ENCODE data around the gene COPG2.
"Not testable (repeated sequence)": the region's sequence is repeated elsewhere in the genome, so short reads cannot be mapped to it uniquely, and the experiment has no call there.

Gene COPG2

DNA sequence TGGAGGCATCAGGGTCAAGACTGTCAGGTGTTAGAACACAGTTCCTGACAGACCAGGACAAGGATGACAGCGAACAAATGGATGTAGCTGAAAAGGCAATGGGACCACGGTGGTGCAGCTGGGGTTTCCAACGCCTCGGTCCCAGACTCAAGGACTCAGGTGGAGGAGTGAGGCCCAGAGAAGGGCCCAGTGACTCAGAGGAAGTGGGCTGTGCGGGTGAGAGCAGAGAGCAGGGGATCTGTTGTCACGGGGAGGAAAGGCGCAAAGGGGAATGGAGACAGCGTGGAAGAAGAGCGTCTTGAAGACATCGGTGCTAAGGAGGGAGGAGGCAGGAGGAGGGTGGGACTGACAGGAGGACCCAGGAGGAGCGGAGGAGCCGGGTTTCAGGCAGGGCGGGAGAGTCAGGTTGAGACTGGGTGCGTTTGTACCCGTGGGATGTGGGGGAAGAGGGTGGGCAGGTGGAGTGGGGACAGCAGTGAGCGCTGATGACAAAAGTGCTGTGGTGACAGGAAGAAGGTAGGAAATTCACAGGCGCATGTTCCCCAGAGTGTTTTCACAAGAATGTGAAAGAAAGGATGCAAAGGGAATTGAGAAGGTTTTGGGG is 140.7 kb downstream of the COPG2 start:
- in situ Hi-C loops (cut with MboI; ENCODE audit: low sequenced_read_pairs): not testable (repeated sequence)

DNA sequence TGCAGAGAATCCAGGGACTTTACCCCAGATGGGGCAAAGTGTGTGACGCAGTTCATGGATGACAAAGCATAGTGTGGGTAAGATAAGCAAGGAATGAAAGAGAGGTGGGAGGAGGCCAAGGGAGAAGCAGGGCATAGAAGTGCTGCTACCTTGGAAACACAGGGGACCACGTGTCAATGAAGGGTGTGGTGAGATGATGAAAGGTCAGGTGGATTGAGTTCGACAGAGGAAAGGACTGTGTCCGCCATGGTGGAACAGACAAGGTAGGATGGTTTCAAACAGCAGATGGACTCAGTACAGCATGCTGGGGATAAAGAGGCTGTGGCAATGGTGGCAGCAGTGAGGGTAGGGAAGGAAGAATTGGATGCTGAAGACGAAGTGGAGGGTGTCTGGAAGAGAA is 143.9 kb downstream of the COPG2 start:
- peaks cover 4% of the 10 kb centered on the region; the same call in 1 of the 2 replicates for H3K4me1 ChIP-seq
- H3K9me3 ChIP-seq: no peaks in the 10 kb centered on the region
- H3K27me3 ChIP-seq (ENCODE audit: low read depth): no peaks in the 10 kb centered on the region
- DNase-seq (ENCODE audit: low spot score in 2 of 2): no peak
- no peaks in the 10 kb centered on the region for H3K36me3 ChIP-seq (replicated peaks)
- no peak overlapping the region for H3K4me3 ChIP-seq
- in situ Hi-C loops (cut with MboI; ENCODE audit: low sequenced_read_pairs): no loop called here

More for the DNA sequence above, 140.7 kb downstream of the COPG2 start:
- not testable (repeated sequence) for H3K27me3 ChIP-seq (ENCODE audit: low read depth); H3K9me3 ChIP-seq; H3K36me3 ChIP-seq (replicated peaks); H3K4me3 ChIP-seq; H3K4me1 ChIP-seq; DNase-seq (ENCODE audit: low spot score in 2 of 2)

DNA sequence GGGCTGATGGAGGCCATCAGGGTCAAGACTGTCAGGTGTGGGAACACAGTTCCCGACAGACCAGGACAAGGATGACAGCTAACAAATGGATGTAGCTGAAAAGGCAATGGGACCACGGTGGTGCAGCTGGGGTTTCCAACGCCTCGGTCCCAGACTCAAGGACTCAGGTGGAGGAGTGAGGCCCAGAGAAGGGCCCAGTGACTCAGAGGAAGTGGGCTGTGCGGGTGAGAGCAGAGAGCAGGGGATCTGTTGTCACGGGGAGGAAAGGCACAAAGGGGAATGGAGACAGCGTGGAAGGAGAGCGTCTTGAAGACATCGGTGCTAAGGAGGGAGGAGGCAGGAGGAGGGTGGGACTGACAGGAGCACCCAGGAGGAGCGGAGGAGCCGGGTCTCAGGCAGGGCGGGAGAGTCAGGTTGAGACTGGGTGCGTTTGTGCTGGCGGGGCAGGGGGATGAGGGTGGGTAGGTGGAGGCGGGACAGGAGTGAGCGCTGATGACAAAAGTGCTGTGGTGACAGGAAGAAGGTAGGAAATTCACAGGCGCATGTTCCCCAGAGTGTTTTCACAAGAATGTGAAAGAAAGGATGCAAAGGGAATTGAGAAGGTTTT is 144.9 kb downstream of the COPG2 start:
- H3K4me3 ChIP-seq; in situ Hi-C loops (cut with MboI; ENCODE audit: low sequenced_read_pairs); DNase-seq (ENCODE audit: low spot score in 2 of 2); H3K36me3 ChIP-seq (replicated peaks); H3K27me3 ChIP-seq (ENCODE audit: low read depth); H3K4me1 ChIP-seq; H3K9me3 ChIP-seq: not testable (repeated sequence)

DNA sequence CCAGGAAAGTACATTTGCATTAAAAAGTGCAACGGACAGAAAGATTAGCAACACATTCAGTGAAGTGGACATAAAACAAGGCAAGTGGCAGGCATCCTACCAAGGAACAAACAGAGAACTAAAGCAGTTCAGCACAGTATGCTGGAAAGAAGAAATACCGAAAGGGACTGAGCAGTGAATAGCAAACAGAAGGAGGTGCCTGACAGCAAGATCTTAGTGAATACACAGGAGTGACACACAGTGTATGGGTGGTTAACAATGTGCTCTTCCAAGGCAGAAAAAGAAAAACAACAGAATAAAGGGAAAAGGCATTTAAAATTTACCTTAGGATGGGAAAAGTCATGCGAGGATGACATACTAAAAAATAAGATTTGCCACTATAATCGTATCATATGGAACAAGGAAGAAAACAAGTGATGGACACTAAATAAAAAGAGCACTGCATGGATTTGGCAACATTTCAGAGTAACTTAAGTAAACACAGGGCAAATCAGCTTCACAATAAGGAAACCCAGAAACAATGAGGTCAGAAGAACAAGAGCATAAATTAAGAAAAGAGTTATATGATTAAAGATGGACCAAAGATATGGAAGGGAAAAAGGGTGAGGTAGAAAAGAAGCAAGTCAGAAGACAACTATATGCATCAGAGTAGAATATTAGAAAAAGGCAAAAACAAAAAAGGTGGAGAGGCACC is 147.1 kb downstream of the COPG2 start:
- H3K4me3 ChIP-seq: no peak overlapping the region
- H3K9me3 ChIP-seq: no peaks in the 10 kb centered on the region
- peaks cover 4% of the 10 kb centered on the region; the same call in 1 of the 2 replicates for H3K4me1 ChIP-seq
- H3K36me3 ChIP-seq (replicated peaks): no peaks in the 10 kb centered on the region
- in situ Hi-C loops (cut with MboI; ENCODE audit: low sequenced_read_pairs): no loop called here
- no peaks in the 10 kb centered on the region for H3K27me3 ChIP-seq (ENCODE audit: low read depth)
- DNase-seq (ENCODE audit: low spot score in 2 of 2): no peak

DNA sequence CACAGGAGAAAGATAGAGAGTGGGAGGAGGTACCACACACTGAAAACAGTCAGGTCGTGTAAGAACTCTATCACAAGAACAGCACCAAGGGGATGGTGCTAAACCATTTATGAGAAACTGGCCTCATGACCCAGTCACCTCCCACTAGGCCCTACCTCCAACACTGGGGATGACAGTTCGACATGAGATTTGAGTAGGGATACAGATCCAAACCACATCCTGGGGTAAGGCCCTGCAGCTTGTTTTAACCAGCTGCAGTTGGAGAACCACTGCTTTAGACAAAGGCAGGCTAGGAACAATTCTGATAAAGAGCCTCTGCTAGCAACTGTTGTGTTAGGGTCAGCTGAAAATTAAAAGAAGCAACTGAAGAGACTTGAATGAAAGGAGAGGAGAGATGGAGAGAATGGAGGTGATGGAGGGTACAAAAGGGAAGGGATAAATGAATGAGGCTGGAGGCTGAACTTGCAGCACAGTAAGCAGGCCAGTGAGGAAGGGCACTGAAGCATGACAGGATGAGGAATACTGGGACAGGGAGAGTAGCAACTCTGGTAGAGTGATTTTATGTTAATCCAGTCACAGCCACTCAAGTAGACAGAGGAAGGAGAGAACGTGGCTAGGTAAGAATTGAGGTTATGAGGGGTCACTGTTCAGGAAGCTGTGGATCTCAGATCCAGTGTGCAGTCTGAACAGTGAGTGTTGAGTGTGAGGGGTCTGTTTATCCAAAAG is 153.1 kb downstream of the COPG2 start:
- Histone ChIP-seq H3K36me3 (replicated peaks) (no peaks in the 10 kb centered on the region), H3K4me1 (0 out of 2 replicates have a peak, but pooled peaks cover 3% of the 10 kb centered on the region), H3K27me3 (ENCODE audit: low read depth) (no peaks in the 10 kb centered on the region), H3K9me3 (no peaks in the 10 kb centered on the region), H3K4me3 (no peak overlapping the region)
- in situ Hi-C loops (cut with MboI; ENCODE audit: low sequenced_read_pairs): no loop called here
- no peak for DNase-seq (ENCODE audit: low spot score in 2 of 2)

DNA sequence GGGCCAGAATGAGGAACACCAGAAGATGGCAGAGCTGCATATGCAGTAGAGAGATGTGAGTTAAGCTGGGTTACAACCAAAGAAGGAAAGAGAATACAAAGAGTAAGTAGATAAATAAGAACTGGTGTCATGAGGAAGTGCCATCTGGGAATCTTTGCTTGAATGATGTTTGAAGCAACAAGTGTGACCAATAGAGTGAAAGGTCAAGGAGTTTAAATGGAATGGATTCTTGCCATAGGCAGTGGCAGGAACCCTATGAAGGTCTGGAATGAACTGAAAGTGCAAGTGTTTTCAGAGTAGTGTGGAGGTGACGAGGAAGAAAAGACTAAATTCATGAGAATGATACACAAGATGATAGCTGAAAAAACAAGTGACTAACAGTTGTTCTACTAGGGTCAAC is 155.1 kb downstream of the COPG2 start:
- Histone ChIP-seq H3K9me3 (no peaks in the 10 kb centered on the region), H3K36me3 (replicated peaks) (no peaks in the 10 kb centered on the region), H3K4me3 (no peak overlapping the region), H3K27me3 (ENCODE audit: low read depth) (no peaks in the 10 kb centered on the region), H3K4me1 (0 out of 2 replicates have a peak, but pooled peaks cover 3% of the 10 kb centered on the region)
- no peak for DNase-seq (ENCODE audit: low spot score in 2 of 2)
- in situ Hi-C loops (cut with MboI; ENCODE audit: low sequenced_read_pairs): no loop called here

DNA sequence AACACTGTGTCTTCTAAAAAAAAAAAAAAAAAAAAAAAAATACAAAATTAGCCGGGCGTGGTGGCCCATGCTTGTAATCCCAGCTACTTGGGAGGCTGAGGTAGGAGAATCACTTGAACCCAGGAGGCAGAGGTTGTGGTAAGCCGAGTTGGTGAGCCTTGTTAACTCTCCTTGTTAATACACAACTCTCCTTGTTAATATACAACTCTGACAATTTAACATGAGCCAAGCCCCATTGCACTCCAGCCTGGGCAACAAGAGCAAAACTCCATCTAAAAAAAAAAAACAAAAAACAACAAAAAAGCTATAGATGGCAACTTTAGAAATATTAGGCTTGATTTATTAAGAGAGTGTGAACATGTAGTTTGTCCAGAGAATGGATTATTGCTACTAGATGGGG is 156.5 kb downstream of the COPG2 start:
- in situ Hi-C loops (cut with MboI; ENCODE audit: low sequenced_read_pairs); DNase-seq (ENCODE audit: low spot score in 2 of 2); H3K4me1 ChIP-seq; H3K4me3 ChIP-seq; H3K9me3 ChIP-seq; H3K27me3 ChIP-seq (ENCODE audit: low read depth); H3K36me3 ChIP-seq (replicated peaks): not testable (repeated sequence)

DNA sequence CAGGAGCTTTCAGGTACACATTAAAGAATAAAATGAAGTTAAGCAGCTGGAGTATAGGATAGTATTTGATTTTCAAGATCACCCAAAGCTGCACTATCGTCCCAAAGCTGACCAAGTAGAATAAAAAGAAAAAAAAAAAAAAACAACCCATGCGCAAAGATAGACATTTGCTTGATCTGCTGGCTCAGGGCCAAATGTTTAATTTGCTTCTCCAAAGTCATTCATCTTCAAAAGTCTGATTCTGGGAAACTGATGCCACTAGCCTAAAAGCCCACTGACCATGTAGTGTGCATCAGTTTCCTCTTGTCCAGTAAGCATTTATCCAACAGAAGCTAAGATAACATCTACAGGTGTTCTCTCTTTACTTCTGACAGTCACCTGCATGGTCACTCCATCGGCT is 162.2 kb downstream of the COPG2 start:
- Histone ChIP-seq H3K36me3 (replicated peaks) (0 out of 2 replicates have a peak, but pooled peaks cover 2% of the 10 kb centered on the region), H3K9me3 (no peaks in the 10 kb centered on the region), H3K4me3 (no peak overlapping the region), H3K27me3 (ENCODE audit: low read depth) (no peaks in the 10 kb centered on the region), H3K4me1 (no peaks in the 10 kb centered on the region)
- in situ Hi-C loops (cut with MboI; ENCODE audit: low sequenced_read_pairs): no loop called here
- DNase-seq (ENCODE audit: low spot score in 2 of 2): no peak

DNA sequence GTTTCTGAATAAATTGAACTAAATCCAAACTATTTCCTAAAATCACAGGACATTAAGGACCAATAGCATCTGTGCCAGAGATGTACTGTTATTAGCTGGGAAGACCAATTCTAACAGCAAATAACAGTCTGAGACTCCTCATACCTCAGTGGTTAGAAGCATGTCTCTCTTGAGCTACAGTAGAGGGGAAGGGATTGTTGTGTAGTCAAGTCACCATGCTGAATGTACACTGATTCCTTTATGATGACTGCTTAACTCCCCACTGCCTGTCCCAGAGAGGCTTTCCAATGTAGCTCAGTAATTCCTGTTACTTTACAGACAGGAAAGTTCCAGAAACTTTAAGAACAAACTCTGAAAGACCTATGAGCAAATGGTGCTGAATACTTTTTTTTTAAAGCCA is 162.8 kb downstream of the COPG2 start:
- DNase-seq (ENCODE audit: low spot score in 2 of 2): no peak
- in situ Hi-C loops (cut with MboI; ENCODE audit: low sequenced_read_pairs): no loop called here
- no peaks in the 10 kb centered on the region for H3K4me1 ChIP-seq
- no peak overlapping the region for H3K4me3 ChIP-seq
- H3K27me3 ChIP-seq (ENCODE audit: low read depth): no peaks in the 10 kb centered on the region
- H3K36me3 ChIP-seq (replicated peaks): 0 out of 2 replicates have a peak, but pooled peaks cover 2% of the 10 kb centered on the region
- no peaks in the 10 kb centered on the region for H3K9me3 ChIP-seq

DNA sequence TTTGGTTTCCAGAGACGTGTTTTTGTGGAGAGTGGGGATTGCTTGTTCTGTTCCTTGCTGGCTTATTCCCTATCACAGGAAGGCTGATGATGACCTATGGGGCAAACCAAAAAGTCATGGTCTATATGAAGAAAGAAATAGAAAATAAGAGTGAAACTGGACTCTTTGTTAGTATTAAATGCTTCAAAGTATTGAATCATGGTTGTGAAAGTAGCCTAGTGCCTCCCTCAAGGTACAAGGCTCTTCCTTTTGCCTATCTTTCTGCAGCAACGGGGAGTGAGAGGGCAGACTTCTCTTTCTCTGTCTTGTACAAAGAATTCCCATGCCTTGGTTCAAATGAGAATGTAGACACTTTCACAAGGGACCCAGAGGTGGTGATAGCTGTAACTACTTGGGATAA is 167.6 kb downstream of the COPG2 start:
- Histone ChIP-seq H3K4me3 (no peak overlapping the region), H3K27me3 (ENCODE audit: low read depth) (no peaks in the 10 kb centered on the region), H3K9me3 (no peaks in the 10 kb centered on the region), H3K36me3 (replicated peaks) (no peaks in the 10 kb centered on the region), H3K4me1 (no peaks in the 10 kb centered on the region)
- in situ Hi-C loops (cut with MboI; ENCODE audit: low sequenced_read_pairs): no loop called here
- no peak for DNase-seq (ENCODE audit: low spot score in 2 of 2)

DNA sequence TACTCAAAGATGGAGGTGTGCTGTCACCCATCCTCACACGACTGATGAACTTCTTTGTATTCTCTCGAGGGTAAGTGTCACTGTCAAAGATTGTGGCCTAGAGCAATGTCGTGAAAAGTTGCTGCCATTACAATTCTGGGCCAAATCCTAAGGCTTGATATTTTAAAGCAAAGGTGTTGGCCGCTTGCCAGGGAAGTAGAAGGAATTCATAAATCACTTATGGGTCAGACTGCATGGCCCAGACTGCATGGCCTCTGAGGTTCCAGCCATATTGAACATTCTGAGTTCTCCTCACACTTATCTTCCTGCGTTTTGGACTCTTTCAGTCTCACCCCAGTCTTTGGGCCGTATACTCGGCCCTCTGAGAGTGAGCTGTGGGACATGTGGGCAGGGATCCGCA is 168.1 kb downstream of the COPG2 start:
- no peaks in the 10 kb centered on the region for H3K36me3 ChIP-seq (replicated peaks)
- no peaks in the 10 kb centered on the region for H3K27me3 ChIP-seq (ENCODE audit: low read depth)
- H3K4me1 ChIP-seq: no peaks in the 10 kb centered on the region
- no peak for DNase-seq (ENCODE audit: low spot score in 2 of 2)
- H3K9me3 ChIP-seq: no peaks in the 10 kb centered on the region
- in situ Hi-C loops (cut with MboI; ENCODE audit: low sequenced_read_pairs): no loop called here
- H3K4me3 ChIP-seq: no peak overlapping the region

DNA sequence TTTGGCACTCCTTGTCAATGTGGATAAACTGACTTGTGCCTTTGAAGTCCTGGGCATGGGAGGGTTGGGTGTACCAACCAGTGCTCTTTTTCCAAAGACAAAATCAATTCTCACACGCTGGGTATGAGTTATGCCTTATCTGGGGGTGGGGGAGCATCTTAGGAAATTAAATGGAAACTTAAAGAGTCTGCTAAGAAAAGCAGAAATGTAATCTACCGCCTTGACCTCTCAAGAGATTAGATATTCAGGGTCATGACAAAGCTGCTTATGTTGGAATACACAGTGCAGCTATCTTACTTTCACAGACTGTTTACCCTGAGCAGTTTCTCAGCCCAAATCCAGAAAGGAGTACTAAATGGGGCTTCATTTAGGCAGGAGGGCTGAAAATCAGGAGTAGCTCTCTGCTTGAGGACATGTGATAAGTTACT is 174.1 kb downstream of the COPG2 start:
- no peak for DNase-seq (ENCODE audit: low spot score in 2 of 2)
- Histone ChIP-seq H3K36me3 (replicated peaks) (no peaks in the 10 kb centered on the region), H3K4me3 (no peak overlapping the region), H3K4me1 (peaks cover 6% of the 10 kb centered on the region), H3K9me3 (no peaks in the 10 kb centered on the region), H3K27me3 (ENCODE audit: low read depth) (peaks cover 29% of the 10 kb centered on the region)
- in situ Hi-C loops (cut with MboI; ENCODE audit: low sequenced_read_pairs): no loop called here

DNA sequence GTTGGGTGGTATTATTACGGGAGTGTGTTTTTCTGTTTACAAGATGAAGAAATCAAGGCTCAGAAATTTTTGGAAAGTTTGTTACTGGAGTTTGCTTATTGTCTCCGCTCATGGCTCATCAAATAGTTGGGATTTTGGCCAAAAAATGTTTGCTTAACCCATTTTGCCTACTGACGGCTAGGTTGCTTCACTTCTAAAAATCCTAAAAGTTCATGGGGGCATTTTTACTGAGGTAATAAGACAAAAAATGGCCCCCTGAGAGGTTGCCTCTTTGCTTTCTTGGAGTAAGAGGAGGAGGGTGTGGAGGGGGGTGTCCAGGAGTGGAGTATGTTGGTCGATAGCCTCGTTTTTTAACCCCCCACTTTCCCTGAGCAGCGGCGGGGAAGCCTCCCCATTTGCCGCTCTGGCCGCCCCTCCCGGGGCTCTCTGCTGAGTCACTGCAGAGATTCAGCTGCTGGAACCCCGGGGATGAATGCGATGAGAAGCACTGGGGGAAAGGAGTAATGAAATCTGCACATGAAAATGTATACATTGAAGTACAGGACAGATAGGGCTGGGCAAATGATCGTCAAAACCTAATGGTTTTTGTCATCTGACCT is 175.2 kb downstream of the COPG2 start:
- H3K4me3 ChIP-seq: peak overlapping the region; percentile 29; the same call in 1 of the 2 replicates
- H3K9me3 ChIP-seq: no peaks in the 10 kb centered on the region
- peaks cover 29% of the 10 kb centered on the region for H3K27me3 ChIP-seq (ENCODE audit: low read depth)
- DNase-seq (ENCODE audit: low spot score in 2 of 2): no peak
- no peaks in the 10 kb centered on the region for H3K36me3 ChIP-seq (replicated peaks)
- in situ Hi-C loops (cut with MboI; ENCODE audit: low sequenced_read_pairs): no loop called here
- peaks cover 6% of the 10 kb centered on the region for H3K4me1 ChIP-seq

Measured in HAP-1 (cell line).